Stomach smooth muscle (tissue), 2 donors: Measurements from ENCODE around the gene CCDC124.

ENCODE experiments used
- H3K27ac ChIP-seq: one replicate; pipeline ENCODE4 v1.7.0; 2013; ENCODE audit warnings: mild to moderate bottlenecking, low read length, inconsistent platforms
- H3K27me3 ChIP-seq, 2 donors: one replicate each; pipeline ENCODE4 v1.7.0; 2013; ENCODE audit warnings: low read length in 2 of 2; ENCODE audit not compliant: insufficient read depth in 2 of 2, control insufficient read depth in 1 of 2
- H3K36me3 ChIP-seq, 2 donors: one replicate each; pipeline ENCODE4 v1.7.0; 2013; ENCODE audit warnings: low read length in 2 of 2; ENCODE audit not compliant: control insufficient read depth in 2 of 2, insufficient read depth in 2 of 2
- H3K4me1 ChIP-seq: one replicate; pipeline ENCODE4 v1.7.0; 2013; ENCODE audit warnings: low read length; ENCODE audit not compliant: control insufficient read depth, insufficient read depth
- H3K4me3 ChIP-seq, 2 donors: one replicate each; pipeline ENCODE4 v1.7.0; 2013; ENCODE audit warnings: low read length in 2 of 2
- H3K9ac ChIP-seq, 2 donors: one replicate each; pipeline ENCODE4 v1.7.0; 2013; ENCODE audit warnings: low read length in 2 of 2, mild to moderate bottlenecking in 1 of 2
- H3K9me3 ChIP-seq, 2 donors: one replicate each; pipeline ENCODE4 v1.7.0; 2013; ENCODE audit warnings: low read length in 2 of 2; ENCODE audit not compliant: control insufficient read depth in 2 of 2
- donor health status: healthy.
- donor health status: Pancreatic carcinoma.

Gene CCDC124

GRCh38 chr19:17989425-17990094 is 56.7 kb downstream of the CCDC124 start:
- Histone ChIP-seq H3K9ac (no peak overlapping the region), H3K4me1 (no peaks in the 10 kb centered on the region), H3K36me3 (no peaks in the 10 kb centered on the region), H3K27me3 (no peaks in the 10 kb centered on the region), H3K4me3 (no peak overlapping the region), H3K27ac (no peak overlapping the region), H3K9me3 (no peaks in the 10 kb centered on the region)

GRCh38 chr19:17993076-17993813 is 60.4 kb downstream of the CCDC124 start:
- no peaks in the 10 kb centered on the region for H3K4me1 ChIP-seq
- no peak overlapping the region for H3K4me3 ChIP-seq
- H3K36me3 ChIP-seq = no peaks in the 10 kb centered on the region
- no peak overlapping the region for H3K27ac ChIP-seq
- H3K27me3 ChIP-seq = no peaks in the 10 kb centered on the region
- H3K9me3 ChIP-seq = no peaks in the 10 kb centered on the region
- no peak overlapping the region for H3K9ac ChIP-seq
